Mesodermal cell (in vitro differentiated cells): Measurements from ENCODE around the gene GTF2H2.
"Not testable (repeated sequence)": the region's sequence is repeated elsewhere in the genome, so short reads cannot be mapped to it uniquely, and the experiment has no call there.

Experiments
- H3K27ac ChIP-seq: 2 replicates; pipeline ENCODE4 v1.7.0; 2013; ENCODE audit warnings: mild to moderate bottlenecking, low read depth, low read length, moderate library complexity; ENCODE audit not compliant: severe bottlenecking
- H3K36me3 ChIP-seq: 2 replicates; pipeline ENCODE4 v1.7.1; 2013; ENCODE audit warnings: mild to moderate bottlenecking, low read length, moderate library complexity; ENCODE audit not compliant: control insufficient read depth, insufficient read depth
- H3K4me1 ChIP-seq: one replicate; pipeline ENCODE4 v1.7.1; 2013; ENCODE audit warnings: mild to moderate bottlenecking, low read length; ENCODE audit not compliant: insufficient read depth, control insufficient read depth, poor library complexity, severe bottlenecking
- H3K4me3 ChIP-seq: 2 replicates; pipeline ENCODE4 v1.7.0; 2013; ENCODE audit warnings: low read length, control low read depth, mild to moderate bottlenecking; ENCODE audit not compliant: insufficient read depth, poor library complexity, severe bottlenecking; ENCODE audit errors: extremely low read depth
- H3K9me3 ChIP-seq: 2 replicates; pipeline ENCODE4 v1.7.1; 2013; ENCODE audit warnings: mild to moderate bottlenecking, low read length, moderate library complexity; ENCODE audit not compliant: control insufficient read depth
- WGBS, 2 experiments: methylation state at CpG; one replicate each; pipeline ENCODE4 v1.1.5; 2013; ENCODE audit warnings: missing lambda C conversion rate in 2 of 2; ENCODE audit not compliant: insufficient coverage in 2 of 2; 5-methylcytosine and 5-hydroxymethylcytosine counted together

Gene GTF2H2

DNA sequence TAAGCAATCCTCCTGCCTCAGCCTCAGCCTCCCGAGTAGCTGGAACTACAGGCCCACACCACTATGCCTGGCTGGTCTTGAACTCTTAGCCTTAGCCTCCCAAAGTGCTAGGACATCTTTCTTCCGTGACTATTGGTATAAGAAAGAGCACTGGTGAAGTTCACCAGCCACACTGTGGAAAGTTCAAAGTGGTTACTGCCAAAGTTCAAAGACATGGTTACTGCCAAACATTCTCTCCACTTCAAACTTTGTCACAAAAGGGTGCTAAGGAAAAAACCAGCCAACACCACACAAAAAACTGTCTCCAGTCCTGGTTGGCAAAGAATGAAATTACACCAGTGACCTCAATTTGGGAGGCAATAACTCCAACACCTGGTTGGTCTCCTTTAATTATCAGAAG is 14.9 kb upstream of the GTF2H2 start:
- not testable (repeated sequence) for H3K4me3 ChIP-seq, H3K9me3 ChIP-seq, H3K4me1 ChIP-seq, H3K27ac ChIP-seq, H3K36me3 ChIP-seq
- WGBS, 2 experiments: no CpG with 5 or more reads among the region's 2 CpGs

DNA sequence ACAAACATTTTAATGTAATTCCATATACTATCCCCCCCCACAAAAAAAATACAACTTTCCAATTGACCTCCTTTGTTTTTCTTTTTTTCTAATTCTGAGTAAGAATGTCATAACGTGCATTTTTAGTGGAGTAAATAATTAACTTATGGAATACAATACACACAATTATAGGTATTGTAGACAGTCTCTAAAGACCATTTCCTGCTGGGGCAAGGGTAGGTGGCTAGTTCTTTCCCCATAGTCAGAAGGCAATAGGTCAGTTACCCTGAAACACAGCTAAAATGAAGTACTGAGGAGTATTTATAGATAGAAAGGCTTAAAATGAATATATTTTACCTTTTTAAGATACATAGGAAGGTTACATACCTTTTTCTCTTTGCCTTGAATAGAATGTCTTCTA is 6.2 kb downstream of the GTF2H2 start:
- WGBS, 2 experiments: no CpG with 5 or more reads among the region's 1 CpG
- not testable (repeated sequence) for H3K36me3 ChIP-seq

DNA sequence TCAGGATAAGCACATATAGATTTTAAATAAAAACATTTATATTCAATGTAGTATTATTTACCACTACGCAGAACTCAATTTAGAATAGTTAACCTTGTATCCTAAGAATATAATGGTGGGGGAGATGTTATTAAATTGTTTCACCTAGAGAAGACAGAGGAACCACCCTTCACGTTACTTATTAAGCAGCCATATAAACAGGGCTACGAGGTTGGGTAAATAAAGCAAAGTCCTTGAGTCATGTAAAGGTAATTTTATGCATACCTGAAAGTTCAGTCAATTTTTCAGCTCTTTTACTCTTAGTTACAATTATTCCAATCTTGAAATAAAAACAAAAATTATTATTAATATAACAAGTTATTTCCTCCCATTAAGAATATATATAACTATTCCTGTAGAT is 8.1 kb downstream of the GTF2H2 start:
- not testable (repeated sequence) for H3K36me3 ChIP-seq, H3K9me3 ChIP-seq, H3K4me3 ChIP-seq, H3K27ac ChIP-seq, H3K4me1 ChIP-seq
- no CpG with 5 or more reads among the region's 3 CpGs for WGBS, 2 experiments

More for the DNA sequence above, 6.2 kb downstream of the GTF2H2 start:
- H3K27ac ChIP-seq, H3K4me1 ChIP-seq, H3K9me3 ChIP-seq, H3K4me3 ChIP-seq: not testable (repeated sequence)

DNA sequence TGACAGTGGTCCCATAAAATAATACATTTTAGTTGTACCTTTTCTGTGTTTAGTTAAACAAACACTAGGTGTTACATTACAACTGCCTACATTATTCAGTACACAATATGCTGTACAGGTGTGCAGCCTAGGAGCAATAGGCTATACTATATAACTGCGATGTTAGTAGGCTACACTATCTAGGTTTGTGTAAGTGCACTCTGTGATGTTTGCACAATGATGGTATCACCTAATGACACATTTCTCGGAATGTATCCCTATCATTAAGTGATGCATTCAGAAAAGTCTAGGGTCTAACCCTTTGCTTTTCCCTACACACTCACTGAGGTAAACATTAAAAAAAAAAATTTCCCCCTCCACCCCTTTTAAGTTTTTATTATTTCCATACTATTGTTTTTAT is 22.7 kb downstream of the GTF2H2 start:
- H3K27ac ChIP-seq, H3K4me1 ChIP-seq, H3K9me3 ChIP-seq, H3K4me3 ChIP-seq, H3K36me3 ChIP-seq: not testable (repeated sequence)
- no CpG with 5 or more reads among the region's 2 CpGs for WGBS, 2 experiments

DNA sequence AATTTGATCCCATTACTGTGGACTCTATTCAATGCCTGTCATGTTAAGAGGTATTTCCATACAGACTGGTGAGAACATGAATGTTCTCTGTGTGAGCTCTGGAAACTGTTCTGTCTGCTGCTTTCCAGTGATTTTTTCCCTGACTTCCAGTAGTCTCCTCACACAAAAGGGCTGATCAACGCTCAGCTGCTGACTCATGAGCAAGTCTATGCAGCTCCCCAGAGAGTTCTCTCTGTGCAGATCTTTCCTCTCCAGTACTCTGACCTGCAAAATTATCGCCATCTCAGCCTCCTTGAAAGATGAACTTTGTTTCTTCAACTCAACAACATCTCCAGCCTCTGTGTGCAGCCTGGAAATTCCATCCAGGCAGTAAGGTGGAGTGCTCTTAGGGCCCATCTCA is 23.3 kb downstream of the GTF2H2 start:
- not testable (repeated sequence) for H3K4me3 ChIP-seq, H3K36me3 ChIP-seq, H3K4me1 ChIP-seq, H3K27ac ChIP-seq, H3K9me3 ChIP-seq
- no CpG with 5 or more reads among the region's 2 CpGs for WGBS, 2 experiments

DNA sequence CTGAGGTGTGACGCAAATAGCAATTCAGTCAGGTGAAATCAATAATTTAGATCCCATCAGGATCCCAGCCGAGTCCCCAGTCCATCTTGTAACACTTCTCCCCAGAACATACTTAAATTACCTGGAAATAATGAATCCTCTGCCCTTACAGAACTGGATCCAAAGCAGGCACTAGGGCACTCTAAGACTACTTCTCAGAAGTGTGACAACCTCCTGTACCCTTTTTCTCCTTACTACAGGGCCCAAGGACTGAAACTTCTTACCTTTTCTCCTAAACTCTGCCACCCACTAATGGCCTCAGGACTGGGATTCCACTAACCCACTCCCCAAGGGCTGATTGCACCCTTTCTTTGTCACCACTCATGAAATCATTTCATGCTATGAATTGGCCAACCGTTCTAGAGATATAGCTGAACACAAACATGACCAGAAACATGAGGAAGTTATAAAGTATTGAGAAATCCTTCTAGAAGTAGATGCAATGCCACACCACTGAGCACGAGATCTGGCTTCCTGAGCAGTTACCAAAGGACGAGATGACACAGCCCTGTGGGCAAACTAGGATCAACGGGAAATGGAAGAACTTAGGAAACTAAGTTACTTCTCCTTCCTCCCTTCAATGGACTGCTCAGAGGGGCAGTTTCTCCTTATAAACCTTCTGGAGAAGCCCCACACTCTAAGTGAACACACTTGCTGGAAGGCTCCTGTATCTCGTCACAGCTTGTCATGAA is 36.3 kb downstream of the GTF2H2 start:
- WGBS, 2 experiments: no CpG with 5 or more reads among the region's 7 CpGs
- H3K4me1 ChIP-seq, H3K4me3 ChIP-seq, H3K36me3 ChIP-seq, H3K27ac ChIP-seq, H3K9me3 ChIP-seq: not testable (repeated sequence)

DNA sequence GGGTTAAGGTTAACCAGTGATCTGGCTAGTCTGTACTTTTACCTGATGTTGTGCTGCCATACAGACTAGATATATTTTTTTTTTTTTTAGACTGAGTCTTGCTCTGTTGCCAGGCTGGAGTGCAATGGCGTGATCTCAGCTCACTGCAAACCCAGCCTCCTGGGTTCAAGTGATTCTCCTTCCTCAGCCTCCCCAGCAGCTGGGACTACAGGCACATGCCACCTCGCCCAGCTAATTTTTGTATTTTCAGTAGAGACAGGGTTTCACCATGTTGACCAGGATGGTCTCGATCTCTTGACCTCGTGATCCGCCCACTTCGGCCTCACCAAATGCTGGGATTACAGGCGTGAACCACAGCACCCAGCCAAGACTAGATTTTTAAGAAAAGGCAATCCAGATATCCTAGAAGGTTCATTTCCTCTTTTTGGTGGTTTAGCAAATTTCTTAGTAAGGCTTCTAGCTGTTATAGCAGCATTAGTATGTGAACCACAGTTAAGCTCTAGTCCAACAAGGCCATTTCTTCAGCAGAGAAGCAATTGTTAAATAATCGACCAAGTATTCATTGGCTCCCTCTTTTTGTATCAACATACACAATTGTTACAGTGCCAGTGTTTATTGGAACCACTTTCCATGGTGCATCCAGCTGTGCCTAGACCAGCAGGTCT is 42.1 kb downstream of the GTF2H2 start, which contains the start of gene NAIP:
Gene NAIP, minus strand, starts transcription at position 51 of the 665 bp plus-strand sequence. CDS start 12,424 bp downstream, outside the sequence.
- not testable (repeated sequence) for H3K9me3 ChIP-seq, H3K4me3 ChIP-seq, H3K4me1 ChIP-seq, H3K27ac ChIP-seq, H3K36me3 ChIP-seq
- WGBS, 2 experiments: no CpG with 5 or more reads among the region's 8 CpGs

DNA sequence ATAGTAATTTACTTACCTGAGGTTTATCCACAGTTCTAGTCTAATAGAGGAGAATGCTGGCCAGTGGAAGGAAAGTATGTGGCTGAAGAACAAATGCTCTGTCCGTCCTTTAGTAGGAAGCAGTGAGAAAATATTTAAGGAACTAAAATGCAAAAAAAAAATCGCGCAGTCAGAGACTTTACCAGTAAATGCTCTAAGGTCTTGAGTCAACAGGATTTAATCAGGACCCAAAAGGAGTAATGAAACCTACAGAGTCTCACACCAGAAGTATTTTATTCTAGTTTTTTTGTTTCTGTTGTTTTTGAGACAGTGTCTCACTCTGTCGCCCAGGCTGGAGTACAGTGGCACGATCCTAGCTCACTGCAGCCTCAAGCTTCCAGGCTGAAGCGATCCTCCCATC is 46.8 kb downstream of the GTF2H2 start:
- not testable (repeated sequence) for H3K27ac ChIP-seq, H3K9me3 ChIP-seq, H3K4me3 ChIP-seq, H3K4me1 ChIP-seq, H3K36me3 ChIP-seq
- WGBS, 2 experiments: no CpG with 5 or more reads among the region's 6 CpGs

DNA sequence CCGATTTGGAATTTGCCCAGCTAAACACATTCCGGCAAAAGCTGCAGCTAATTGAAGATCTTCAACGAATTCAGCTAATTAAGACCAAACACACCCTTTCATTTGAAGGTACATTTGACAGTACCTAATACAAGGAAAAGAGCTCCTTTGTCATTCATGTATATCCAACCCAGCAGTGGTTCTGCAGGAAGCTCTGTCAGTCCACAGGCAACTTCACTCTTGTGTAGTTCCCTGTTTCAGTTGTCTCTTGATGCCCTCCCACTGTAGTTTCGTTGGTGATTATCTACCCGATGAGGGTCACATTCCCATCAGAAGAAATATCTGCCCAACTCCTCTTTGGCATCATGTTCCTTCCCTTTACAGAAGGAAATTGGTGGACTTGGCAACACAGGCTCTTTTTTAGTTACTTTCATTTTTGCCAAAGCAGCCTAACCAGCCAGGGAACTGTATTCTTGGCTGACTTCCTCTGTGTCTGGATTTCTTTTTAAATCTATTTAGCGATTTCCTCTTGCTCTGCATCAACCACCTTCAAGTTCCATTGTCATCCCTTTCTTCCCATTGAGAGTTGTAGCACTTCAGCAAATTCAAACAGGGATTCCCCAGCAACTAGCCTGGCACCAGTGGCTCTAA is 49.0 kb downstream of the GTF2H2 start:
- not testable (repeated sequence) for H3K4me1 ChIP-seq
- WGBS, 2 experiments: no CpG with 5 or more reads among the region's 6 CpGs

DNA sequence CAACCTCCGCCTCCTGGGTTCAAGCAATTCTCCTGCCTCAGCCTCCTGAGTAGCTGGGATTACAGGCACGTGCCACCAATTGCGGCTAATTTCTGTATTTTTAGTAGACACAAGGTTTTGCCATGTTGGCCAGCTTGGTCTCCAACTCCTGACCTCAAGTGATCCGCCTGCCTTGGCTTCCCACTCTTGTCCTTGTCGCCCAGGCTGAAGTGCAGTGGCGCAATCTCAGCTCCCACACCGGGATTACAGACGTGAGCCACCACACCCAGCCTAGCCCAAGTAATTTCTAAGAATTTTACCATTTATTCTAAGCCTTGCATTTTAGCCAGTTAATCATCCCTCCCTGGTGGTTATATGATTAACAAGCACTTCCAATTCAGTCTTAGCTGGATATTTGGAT is 53.3 kb downstream of the GTF2H2 start:
- Histone ChIP-seq H3K9me3 (no peaks in the 10 kb centered on the region), H3K4me1 (no peaks in the 10 kb centered on the region), H3K36me3 (no peaks in the 10 kb centered on the region), H3K27ac (no peak overlapping the region), H3K4me3 (no peak overlapping the region)
- WGBS, 2 experiments: 92% methylated on average over 8 of the region's 8 CpGs

More for the DNA sequence above, 49.0 kb downstream of the GTF2H2 start:
- not testable (repeated sequence) for H3K36me3 ChIP-seq, H3K9me3 ChIP-seq, H3K4me3 ChIP-seq, H3K27ac ChIP-seq

DNA sequence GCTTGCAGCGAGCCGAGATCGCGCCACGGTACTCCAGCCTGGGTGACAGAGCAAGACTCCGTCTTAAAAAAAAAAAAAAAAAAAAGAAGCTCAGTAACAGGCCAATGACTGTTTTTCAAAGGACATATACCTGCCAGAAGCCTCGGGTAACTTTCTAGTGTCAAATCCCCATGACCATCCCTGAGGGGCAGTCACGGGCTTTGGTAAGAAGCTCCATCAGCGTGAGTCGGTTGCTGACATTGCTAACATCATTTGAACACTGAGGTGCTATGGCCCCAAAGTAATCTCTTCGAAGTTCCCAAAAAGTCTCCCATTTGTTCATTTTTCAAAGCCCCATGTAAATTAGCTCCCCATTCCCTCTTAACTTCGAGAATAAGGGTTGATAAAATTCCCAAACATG is 53.9 kb downstream of the GTF2H2 start:
- 83 to 94% methylated on average over 10 to 12 of the region's 12 CpGs for WGBS, 2 experiments
- Histone ChIP-seq H3K27ac (no peak overlapping the region), H3K4me3 (no peak overlapping the region), H3K9me3 (no peaks in the 10 kb centered on the region), H3K36me3 (no peaks in the 10 kb centered on the region), H3K4me1 (no peaks in the 10 kb centered on the region)
